Inferior parietal cortex (tissue), 1 donor: ENCODE data around the gene MYOM3.
"Not testable (repeated sequence)": the region's sequence is repeated elsewhere in the genome, so short reads cannot be mapped to it uniquely, and the experiment has no call there.

Source experiments
- DNase-seq: peaks from one replicate; pipeline ENCODE4 v3.0.0-alpha.2; 2016; ENCODE audit errors: extremely low spot score

The MYOM3 gene

DNA sequence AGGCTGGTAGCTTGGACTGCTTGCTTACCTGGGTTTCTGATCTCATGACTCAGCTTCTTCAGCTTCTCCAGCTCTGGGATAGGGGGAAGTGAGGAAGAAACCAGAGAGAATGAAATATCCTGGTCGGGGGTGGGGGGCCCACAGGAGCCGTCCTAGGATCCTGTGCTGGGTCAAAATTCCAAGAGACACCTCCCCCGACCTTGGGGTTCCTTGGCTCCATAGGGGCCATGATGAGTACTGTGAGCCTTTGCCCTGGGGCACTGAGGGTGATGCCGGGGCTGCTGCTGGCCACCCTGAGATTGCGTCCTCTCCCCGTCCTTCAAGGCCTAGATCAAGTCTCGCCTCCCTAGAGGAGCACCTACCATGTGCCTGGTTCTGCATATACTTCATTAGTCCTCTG, 40.0 kb downstream of the MYOM3 start:
- DNase-seq: no peak

DNA sequence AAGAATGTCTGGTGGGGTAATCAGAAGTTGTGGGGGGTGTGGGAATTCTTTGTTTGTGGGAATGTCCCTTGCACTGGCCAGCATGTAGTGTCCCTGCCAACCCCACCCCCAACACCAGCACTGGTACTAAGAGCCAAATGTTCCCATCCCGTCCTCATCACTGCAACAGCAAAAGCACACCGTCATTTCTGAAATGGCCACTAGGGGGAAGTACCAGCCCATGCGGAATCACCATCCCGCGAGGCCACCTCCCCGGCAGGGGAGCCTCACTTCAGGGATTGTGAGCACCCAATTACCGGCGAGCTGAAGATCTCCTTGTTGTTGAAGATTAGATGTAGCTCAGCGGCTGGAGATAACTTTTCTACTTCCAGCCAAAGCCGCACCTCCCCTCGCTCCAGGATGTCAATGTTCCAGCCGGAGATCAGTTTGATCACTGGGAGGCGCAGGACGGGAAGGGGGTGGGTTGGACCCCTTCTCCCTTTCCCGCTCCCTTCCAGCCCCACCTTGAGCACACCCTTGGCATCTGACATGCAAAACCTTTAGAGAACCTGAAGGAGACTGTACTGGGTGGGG, 41.0 kb downstream of the MYOM3 start:
- peak; percentile 89 for DNase-seq

DNA sequence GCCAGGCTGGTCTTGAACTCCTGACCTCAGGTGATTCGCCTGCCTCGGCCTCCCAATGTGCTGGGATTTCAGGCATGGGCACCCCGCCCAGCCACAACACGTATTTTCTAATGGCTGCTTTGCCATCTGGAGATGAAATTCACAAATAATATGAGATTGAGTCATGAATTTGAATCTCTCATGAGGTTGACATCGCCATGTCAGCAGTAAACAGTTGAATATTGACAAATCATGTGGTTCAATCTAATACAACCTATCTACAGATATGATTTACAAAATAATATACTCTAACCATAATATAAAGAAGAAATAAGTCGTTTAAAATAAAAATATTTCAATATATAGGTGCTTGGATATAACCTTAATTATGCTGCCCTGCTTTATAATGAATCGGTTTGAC, 42.1 kb downstream of the MYOM3 start:
- DNase-seq: no peak

DNA sequence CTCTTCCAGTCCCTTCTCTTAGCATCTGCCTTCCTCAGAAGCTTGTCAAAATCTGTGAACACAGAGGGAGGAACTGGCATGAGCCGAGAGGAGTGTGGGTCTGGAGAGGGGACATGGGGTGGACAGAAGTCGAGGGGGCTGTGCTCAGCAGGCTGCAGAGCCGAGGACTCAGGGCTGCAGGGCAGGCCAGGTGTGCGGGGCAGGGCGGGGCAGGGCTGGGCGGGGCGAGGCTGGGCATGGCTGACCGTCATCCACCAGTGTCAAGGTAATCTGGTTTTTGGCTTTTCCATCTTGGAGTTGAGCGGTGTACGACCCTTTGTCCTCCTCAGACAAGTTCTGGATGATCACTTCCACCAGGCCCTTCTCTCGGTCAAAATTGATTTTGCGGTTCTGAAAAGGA, 44.0 kb downstream of the MYOM3 start:
- DNase-seq: no peak

DNA sequence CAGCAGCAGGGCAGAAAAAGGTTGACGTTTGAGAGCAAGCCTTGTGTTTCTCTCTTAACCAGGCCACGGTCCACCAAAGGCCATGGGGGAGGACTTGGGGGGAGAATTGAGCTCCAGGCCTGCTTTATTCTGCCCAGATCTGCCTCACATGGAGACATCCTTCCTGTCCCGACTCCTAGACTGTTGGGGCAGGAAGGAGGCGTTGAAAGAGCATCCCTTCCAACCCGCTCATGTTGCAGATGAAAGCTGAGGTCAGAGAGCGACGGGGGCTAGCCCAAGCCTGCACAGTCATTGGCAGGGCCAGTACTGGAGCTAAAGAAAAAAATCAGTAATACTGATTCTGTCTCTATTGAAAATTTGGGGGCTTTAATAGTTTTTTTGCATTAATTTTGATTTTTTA, 46.6 kb downstream of the MYOM3 start:
- no peak for DNase-seq

DNA sequence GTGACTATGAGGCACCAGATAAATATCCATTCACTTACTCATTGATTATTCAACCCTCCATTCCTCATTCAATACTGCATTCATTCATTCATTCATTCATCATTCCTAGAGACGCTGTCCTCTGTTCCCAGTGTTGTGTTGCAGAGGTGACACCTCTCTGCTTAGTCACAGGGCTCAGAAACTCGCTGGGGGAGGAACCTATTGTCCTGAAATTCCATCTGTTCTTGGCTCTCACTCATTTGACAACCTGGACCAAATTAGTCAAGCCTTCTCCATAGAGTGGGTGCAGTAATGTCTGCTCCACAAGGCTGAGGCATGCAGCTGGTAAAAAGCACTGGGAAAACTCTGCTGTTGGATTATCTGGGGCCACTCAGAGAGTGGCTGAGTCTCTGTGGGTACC, 49.7 kb downstream of the MYOM3 start:
- DNase-seq: no peak

DNA sequence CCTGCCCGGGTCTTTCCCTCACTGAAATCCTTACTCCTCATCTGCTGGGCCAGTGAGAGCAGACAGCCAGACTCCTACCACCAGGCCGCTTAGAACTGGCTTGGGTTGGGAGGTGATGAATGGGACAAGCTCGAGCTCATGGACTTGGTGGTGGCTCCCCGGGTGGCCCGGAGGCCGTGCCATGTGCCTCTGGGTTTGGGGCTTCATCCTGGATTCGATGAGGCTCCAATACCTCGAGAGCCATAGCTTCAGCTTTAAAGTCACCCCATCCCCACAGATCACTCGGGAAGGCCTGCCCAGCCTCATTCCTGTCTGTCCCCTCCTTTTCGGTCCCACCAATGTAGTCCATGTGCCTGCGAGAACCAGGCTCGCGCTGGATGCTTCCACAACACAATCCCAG, 51.5 kb downstream of the MYOM3 start:
- no peak for DNase-seq

DNA sequence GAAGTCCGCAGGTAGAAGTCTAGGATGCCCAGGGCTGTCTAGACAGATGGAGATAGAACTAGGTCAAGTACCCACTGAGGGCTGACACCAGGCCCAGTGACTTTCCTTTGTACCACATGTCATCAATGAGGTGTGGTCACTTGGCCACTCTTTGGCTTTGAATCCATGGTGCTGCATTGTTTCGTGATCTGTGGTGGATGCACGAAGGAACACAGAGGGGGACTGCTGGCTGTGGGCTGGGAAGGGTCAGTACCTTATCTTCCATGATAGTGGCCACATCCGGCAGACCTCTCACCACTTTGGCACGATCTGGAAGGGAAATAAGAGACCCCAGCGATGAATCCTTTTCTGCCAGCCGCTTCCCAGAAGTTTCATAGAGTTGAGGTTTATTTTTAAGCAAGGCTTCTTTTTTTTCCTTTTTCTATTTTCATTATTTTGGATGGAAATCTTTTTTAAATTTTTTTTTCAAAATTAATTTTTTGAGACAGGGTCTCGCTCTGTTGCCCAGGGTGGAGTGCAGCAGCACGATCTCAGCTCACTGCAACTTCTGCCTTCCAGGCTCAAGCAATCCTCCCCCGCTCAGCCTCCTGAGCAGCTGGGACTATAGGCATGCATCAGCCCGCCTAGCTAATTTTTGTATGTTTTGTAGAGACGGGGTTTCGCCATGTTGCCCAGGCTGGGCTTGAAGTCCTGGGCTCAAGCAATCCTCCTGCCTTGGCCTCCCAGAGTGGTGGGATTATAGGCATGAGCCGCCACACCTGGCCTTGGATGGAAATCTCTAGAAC, 53.1 kb downstream of the MYOM3 start:
- no peak for DNase-seq

DNA sequence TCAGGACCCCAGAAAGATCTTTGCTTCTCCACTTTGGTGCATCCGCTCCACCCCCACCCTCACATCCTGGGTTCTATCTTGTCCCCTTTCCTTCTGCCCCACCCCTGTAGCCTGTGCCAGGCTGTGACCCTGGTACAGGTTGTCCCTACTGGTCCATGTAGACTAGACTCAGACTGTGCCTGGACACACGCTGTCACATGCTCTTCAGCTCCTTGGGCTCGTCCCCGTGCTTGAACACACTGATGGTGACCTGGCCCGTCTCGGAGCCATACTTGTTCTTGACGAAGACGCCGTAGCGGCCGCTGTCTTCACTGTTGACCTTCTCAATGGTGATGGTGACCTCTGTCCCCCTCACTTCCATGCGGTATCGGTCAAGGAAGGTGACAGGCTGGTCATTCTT, 54.8 kb downstream of the MYOM3 start:
- no peak for DNase-seq

DNA sequence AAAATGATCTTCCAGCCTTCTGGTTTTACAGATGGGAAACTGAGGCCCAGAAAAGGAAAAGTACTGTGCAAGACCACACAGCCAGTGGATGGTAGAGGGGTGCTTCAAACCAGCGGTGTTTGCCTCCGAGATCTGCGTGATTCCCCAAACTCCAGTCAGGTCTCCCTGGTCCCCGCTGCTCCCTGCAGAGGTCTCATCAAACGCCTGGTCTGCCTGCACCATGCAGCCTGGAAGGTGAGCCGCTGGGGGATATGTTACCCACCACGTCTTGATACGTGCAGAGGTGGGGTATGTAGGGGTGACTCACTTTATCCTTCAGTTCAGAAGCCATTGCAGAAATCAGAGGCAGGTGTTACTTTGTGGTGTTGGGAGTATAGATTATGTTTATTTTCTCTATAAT, 56.3 kb downstream of the MYOM3 start:
- no peak for DNase-seq

DNA sequence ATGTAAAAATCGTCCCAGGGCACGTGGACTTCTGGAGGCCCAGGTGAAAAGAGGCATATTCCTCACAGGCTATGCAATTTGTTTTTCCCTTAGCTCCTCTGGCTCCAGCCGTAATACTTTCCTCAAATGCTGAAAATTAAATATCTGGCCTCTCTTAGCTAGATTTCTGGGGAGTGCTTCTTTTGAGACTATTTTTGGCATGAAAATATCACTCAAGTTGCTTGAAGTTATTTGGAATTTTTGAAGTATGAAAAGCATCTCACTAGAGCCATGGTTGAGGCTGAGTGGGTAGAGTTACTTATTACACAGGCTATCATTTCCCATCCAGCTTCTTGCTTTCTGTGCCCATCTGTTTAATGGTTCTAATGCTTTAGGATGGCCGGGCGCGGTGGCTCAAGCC, 59.7 kb downstream of the MYOM3 start:
- DNase-seq: no peak

DNA sequence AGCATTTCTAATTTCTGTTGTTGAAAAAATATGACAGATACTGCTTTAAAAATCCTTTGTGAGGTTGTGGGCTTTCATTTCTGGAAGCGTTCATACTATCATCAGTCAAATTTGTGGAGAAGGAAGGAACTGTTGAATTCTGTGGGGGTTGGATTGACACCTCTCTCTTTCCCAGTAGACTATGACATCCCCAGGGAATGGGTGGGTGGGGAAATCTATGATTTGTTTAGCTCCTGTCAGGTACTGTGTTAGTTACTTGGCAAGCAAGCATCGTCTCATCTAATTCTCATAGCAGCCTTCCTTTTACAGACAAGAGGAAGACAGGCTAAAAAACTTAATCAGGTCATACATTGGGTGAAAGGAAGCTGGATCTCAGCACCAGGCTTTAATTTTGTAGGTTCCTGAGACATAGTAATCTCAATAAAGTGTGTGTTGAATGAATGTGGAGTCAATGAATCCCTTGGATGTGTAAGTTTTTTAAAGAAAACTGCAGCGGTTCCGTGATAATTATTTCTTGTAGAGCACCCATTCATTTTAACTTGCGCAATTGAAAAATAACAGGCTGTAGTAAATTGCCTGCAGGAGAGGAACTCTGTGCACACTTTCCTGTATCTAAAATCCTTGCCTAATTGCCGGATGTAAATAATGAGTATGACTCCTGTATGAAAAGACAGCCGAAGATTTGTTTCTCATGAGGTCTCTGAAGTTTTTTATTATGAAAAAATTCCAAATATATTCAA, 60.6 kb downstream of the MYOM3 start:
- DNase-seq: no peak

DNA sequence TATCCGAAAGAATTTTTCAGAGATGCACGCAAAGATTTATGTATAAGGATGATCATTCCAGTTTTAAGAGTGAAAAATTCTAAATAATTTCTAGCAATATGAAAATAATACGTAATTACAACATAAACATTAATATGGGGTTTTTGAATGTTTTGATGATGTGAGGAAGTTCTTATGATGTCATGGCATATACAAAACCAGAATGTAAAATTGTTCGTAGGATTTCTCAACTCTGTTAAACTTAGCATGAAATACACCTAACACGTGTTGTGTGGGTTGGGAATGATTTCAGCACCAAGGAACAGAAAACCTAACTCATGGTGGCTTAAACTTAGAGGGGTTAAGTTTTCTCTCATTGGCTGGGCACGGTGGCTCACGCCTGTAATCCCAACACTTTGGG, 62.2 kb downstream of the MYOM3 start:
- no peak for DNase-seq

DNA sequence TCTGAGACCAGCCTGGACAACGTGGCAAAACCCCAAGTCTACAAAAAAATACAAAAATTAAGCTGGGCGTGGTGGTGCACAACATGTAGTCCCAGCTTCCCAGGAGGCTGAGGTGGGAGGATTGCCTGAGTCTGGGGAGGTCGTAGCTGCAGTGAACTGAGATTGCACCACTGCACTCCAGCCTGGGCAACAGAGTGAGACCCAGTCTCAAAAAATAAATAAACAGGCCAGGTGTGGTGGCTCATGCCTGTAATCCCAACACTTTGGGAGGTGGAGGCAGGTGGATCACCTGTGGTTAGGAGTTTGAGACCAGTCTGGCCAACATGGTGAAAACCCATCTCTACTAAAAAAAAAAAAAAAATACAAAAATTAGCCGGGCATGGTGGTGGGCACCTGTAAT, 63.0 kb downstream of the MYOM3 start:
- not testable (repeated sequence) for DNase-seq

DNA sequence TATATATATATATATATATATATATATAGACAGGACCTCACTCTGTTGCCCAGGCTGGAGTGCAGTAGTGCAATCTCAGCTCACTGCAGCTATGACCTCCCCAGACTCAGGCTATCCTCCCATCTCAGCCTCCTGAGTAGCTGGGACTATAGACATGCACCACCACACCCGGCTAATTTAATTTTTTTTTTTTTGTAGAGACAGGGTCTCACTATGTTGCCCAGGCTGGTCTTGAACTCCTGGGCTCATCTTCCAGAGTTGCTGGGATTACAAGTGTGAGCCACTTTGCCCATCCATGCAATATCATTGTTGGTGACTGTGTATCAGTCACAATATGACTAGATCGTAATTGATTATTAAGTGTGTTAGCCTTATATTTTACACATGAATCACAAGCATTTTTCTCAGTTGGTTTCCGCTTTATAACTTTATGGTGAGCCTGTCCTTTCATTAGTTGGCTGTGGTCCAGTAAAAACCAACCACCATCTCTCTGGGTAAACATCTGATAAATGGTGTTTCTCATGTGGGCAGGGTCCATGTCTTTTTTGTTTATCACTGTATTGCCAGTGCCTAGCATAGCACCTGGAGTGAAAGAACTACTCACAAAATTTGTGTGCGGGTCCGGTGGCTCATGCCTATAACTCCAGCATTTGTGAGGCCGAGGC, 63.6 kb downstream of the MYOM3 start:
- DNase-seq: no peak

DNA sequence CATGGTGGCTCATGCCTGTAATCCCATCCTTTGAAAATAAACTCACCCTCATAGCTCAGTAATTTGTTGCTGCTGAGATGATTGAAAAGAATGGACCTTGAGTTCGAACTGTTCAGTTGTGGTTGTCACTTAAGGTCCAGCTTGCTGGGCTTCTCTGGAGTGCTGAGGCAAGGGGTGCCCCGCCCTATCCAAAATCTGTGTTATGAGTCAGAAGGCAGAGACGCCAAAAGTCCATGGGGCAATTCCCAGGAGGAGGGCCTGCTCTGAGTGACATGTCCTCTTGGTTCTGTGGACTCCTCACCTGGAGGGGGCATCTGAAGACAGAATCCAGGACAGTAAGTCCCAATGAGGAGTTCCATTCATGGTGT, 64.8 kb downstream of the MYOM3 start:
- no peak for DNase-seq

DNA sequence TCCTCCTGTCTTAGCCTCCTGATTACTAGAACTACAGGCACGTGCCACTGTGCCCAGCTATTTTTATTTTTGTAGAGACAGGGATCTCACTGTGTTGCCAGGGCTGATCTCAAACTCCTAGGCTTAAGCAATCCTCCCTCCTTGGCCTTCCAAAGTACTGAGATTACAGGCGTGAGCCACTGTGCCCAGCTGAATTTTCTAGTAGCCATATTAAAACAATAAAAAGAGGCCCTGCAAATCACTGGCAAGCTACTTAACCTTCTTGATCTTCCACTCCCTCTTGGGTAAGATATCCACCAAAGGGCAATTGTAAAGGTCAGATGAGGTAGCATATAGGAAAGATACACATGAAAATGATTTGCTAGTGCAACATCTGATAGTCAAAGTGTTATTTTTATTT, 66.2 kb downstream of the MYOM3 start:
- no peak for DNase-seq

DNA sequence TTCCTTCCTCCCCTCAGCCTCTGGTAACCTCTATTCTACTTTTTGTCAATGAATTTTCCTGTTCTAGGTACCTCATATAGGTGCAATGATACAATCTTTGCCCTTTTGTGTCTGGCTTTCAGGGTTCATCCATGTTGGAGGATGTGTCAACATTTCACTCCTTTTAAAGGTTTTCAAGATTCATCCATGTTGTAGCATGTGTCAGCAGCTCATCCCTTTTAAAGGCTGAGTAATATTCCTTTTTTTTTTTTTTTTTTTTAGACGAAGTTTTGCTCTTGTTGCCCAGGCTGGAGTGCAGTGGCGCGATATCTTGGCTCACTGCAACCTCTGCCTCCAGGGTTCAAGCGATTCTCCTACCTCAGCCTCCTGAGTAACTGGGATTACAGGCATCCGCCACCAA, 67.3 kb downstream of the MYOM3 start:
- not testable (repeated sequence) for DNase-seq

DNA sequence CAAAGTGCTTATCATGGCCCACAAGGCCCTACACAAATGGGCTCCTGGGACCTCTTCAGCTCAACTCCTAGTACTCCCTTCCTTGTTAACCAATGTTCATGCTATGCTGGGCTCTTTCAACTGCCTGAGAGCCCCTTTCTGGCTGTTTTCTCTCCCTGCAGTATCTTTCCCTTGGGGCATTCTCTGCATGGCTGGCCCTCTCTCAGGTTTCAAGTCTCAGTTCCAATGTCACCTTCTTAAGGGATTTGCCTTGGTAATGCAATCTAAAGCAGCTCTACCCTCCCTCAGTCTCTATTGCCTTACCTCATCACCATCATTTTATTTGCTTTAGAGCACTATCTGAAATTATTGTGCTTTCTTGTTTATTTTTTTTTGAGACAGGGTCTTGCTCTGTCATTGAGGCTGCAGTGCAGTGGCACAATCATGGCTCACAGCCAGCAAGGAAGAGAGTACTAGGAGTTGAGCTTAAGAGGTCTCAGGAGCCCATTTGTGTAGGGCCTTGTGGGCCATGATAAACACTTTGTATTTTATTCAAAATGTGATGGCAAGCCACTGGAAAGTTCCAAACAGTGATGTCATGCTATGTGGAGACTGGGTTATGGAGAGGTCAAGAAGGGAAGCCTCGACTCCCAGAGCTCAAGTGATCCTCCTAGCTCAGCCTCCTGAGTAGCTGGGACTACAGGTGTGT, 68.4 kb downstream of the MYOM3 start:
- DNase-seq: no peak

DNA sequence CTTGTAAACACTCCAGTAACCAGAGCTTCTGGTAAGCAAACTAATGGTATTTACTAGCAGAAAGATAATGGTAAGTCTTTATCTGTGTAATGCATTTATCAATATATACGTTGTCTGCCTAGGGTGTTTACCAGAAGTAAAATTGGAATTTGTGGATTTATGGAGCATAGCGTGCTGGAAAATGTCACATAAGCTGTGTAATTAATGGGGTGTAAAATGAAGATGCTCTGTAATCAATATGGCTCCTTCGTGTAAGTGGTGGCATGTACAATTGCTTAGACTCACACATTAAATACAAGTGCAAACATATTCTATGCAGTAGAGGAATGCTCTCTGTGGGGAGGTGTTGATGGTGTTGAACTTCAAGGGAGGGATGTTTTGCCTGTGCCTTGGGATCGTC, 69.6 kb downstream of the MYOM3 start:
- DNase-seq: no peak

DNA sequence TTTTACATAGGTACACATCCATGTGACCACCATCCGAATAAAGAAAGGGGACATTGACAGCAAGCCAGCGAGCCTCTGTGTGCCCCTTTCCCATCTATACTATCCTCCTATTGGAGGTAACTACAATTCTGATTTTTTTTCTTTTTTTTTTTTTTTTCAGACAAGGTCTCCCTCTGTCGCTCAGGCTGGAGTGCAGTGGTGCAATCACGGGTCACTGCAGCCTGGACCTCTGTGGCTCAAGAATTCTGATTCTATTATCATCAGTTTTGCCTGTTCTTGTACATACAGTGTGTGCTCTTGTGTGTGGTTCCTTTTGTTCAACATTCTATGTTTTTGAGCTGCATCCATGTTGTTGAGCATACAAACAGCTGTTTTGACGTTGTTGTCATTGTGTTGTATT, 75.8 kb downstream of the MYOM3 start:
- no peak for DNase-seq

DNA sequence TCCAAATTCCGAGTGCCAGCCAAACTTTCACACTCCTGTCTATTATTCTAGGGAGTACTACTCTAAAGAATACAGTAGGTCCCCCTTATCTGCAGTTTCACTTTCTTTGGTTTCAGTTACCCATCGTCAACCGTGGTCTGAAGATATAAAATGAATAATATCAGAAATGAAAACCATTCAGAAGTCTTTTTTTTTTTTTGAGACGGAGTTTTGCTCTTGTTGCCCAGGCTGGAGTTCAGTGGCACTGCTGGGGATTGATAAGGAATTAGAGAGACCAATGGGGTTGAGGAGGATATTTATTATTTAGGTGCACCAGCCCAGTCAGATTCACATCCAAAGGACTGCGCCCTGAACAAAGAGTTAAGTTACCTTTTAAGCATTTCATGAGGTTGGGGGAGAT, 79.0 kb downstream of the MYOM3 start:
- DNase-seq: no peak
